ENCODE results near the gene GMPPA.

The GMPPA gene

DNA sequence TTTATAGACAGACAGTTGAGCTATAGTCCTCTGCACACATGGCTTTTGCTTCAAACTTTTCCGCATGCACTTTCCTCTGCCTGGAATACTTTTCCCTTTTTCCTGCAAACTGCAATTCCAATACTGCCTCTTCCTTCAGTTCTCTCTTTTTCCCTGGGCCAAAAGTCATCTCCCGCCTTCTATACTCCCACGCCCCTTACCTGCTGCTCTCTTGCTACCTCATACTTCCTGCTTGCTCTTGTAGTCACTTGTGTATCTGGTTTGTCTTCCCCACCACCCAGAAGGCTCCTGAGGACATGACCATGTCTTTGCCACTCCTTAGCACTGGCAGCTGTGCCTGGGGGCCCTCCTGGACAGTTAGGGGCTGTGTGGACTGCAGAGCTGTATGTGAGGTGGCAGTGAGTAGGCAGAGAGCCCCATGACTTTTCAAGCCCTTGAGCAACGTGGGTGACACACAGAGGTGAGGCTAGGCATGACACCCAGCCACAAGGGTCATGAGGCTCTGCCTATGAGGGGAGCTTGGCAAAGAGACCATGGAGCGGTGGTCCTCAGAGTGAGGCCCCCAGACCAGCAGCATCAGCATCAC lies 40.8 kb upstream of the GMPPA start:
- TF ChIP-seq ZC3H10 (CRISPR knock-in tag; IDR thresholded peaks at IDR 0.05) (no peak), CSDC2 (CRISPR knock-in tag; IDR thresholded peaks at IDR 0.05) (no peak), ZNF8 (CRISPR knock-in tag; IDR thresholded peaks at IDR 0.05) (no peak), ZNF565 (CRISPR knock-in tag; conservative IDR thresholded peaks at IDR 0.05; ENCODE audit: low read depth) (no peak)
- no peak for ATAC-seq

DNA sequence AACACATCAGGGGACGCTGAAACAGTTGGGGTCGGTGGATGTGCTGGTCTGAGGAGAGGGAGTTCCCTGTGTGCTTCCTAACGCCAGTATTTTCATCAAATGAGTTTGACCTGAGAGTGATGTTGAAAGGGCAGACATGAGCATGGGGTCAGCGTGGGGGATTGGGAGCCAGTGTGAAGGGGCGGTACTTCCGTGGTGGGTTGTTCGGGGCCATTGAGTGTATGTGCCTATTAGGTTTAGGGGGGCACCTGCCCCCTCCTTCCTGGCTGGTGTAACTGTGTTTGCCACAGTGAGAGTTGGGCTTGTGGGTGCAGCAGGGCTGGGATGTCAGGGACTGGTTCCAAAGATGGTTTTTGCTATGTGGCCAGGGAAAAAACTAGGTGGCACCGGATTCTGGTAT lies 39.7 kb upstream of the GMPPA start:
- TF ChIP-seq BACH2 (CRISPR knock-in tag; IDR thresholded peaks at IDR 0.05; ENCODE audit: borderline replicate concordance): no peak
- TF ChIP-seq POU6F1 (CRISPR knock-in tag; IDR thresholded peaks at IDR 0.05; ENCODE audit: borderline replicate concordance, low read depth): no peak

DNA sequence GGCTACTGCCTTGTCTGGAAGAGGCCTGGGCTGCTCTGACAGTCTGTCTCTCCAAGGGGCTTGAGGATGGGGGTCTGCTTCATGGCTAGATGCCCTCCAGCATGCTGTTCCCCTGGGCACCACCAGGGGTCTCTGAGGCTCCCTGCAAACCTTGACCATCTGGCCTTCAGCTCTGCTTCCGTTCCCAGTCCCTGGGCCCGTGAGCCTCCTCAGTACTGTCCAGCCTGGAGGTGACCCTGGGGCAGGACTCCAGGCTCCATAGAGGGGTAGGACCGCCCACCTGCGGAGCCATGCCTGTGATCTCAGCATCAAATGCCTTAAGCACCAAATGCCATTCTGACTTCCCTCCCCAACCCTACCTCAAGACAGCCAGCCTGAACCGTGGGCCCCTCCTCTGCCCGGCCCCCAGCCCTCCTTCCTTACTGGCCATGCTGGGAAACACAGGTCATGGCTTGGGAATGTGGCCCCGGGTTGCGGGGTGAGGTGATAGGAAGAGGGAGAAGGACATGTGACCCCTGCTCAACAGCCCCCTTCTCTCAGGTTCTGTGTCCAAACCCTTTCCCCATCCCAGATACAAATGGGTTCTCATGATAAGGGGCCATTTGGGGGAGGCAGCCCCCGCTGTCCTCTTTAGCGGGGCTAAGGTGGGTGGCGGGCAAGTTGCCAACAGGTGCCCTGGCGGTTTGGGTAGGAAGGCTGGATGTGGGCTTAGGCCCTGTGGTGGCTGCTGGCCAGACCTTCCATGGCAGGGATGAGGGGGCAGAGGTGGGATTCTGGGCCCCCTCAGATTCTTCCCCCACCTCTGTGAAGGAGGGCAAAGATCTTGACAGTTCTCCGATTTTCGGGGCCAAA lies 39.0 kb upstream of the GMPPA start:
- ATAC-seq: peak; percentile 80
- TF ChIP-seq RARB (CRISPR knock-in tag; IDR thresholded peaks at IDR 0.05): no peak

More for the DNA sequence above, 39.7 kb upstream of the GMPPA start:
- no peak for ATAC-seq

GRCh38 chr2:219460424-219460926 lies 38.2 kb upstream of the GMPPA start:
- TF ChIP-seq, protein P1, sequence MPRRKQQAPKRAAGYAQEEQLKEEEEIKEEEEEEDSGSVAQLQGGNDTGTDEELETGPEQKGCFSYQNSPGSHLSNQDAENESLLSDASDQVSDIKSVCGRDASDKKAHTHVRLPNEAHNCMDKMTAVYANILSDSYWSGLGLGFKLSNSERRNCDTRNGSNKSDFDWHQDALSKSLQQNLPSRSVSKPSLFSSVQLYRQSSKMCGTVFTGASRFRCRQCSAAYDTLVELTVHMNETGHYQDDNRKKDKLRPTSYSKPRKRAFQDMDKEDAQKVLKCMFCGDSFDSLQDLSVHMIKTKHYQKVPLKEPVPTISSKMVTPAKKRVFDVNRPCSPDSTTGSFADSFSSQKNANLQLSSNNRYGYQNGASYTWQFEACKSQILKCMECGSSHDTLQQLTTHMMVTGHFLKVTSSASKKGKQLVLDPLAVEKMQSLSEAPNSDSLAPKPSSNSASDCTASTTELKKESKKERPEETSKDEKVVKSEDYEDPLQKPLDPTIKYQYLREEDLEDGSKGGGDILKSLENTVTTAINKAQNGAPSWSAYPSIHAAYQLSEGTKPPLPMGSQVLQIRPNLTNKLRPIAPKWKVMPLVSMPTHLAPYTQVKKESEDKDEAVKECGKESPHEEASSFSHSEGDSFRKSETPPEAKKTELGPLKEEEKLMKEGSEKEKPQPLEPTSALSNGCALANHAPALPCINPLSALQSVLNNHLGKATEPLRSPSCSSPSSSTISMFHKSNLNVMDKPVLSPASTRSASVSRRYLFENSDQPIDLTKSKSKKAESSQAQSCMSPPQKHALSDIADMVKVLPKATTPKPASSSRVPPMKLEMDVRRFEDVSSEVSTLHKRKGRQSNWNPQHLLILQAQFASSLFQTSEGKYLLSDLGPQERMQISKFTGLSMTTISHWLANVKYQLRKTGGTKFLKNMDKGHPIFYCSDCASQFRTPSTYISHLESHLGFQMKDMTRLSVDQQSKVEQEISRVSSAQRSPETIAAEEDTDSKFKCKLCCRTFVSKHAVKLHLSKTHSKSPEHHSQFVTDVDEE (CRISPR knock-in tag; IDR thresholded peaks at IDR 0.05): no peak
- TF ChIP-seq TCF4 (CRISPR knock-in tag; IDR thresholded peaks at IDR 0.05; ENCODE audit: borderline replicate concordance): 0 out of 2 replicates have a peak, but pooled peaks have one; percentile 16
- ATAC-seq: peak; percentile 85

DNA sequence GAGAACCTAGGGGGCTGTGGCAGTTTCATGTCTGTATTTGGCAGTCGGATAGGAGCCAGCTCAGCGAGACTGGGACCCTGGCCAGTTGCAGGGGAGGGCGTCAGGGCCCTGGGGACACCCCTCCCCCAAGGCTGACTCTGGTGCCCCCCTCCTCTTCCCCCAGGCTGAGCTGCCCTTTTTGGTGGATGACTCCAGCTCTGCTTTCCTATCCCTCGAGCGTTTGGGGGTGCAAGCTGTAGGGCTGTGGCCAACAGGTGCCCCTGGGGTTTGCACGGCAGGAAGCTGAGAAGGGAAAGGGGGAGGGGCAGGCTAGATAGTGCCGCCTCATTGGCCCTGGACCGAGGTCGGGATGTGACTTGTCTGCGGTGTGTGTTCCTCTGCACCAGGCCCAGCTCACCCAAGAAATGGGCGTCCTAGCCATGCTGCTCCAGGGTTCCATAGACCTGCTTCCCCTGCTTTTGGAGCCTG lies 37.6 kb upstream of the GMPPA start:
- no peak for TF ChIP-seq PPARA (CRISPR knock-in tag; IDR thresholded peaks at IDR 0.05; ENCODE audit: borderline replicate concordance)
- TF ChIP-seq PATZ1 (CRISPR knock-in tag; IDR thresholded peaks at IDR 0.05; ENCODE audit: borderline replicate concordance): no peak
- TF ChIP-seq ZC3H10 (CRISPR knock-in tag; IDR thresholded peaks at IDR 0.05): no peak
- TF ChIP-seq, protein P1 (CRISPR knock-in tag; IDR thresholded peaks at IDR 0.05): no peak
- TF ChIP-seq CSRNP3 (CRISPR knock-in tag; IDR thresholded peaks at IDR 0.05): no peak
- ATAC-seq: peak; percentile 3
